Sigmoid colon (tissue), 4 donors: Measurements from ENCODE around the gene ITPK1.

ENCODE experiments used
- POLR2AphosphoS5 ChIP-seq, 4 donors: sonication (generic); formaldehyde crosslinking; IDR thresholded peaks; one replicate each; pipeline ENCODE4 v1.6.1; 2017; ENCODE audit warnings: antibody characterized with exemption in 4 of 4
- TF ChIP-seq, protein P1 (sequence below), 4 experiments: fragments of 450-650 bp in 3 of 4; fragments of 200-600 bp in 1 of 4; IDR thresholded peaks; one replicate each; pipeline ENCODE4 v1.5.1; 2016 to 2019; ENCODE audit warnings: antibody characterized with exemption in 4 of 4, mild to moderate bottlenecking in 3 of 4, moderate library complexity in 2 of 4

- TF ChIP-seq, protein P1, sequence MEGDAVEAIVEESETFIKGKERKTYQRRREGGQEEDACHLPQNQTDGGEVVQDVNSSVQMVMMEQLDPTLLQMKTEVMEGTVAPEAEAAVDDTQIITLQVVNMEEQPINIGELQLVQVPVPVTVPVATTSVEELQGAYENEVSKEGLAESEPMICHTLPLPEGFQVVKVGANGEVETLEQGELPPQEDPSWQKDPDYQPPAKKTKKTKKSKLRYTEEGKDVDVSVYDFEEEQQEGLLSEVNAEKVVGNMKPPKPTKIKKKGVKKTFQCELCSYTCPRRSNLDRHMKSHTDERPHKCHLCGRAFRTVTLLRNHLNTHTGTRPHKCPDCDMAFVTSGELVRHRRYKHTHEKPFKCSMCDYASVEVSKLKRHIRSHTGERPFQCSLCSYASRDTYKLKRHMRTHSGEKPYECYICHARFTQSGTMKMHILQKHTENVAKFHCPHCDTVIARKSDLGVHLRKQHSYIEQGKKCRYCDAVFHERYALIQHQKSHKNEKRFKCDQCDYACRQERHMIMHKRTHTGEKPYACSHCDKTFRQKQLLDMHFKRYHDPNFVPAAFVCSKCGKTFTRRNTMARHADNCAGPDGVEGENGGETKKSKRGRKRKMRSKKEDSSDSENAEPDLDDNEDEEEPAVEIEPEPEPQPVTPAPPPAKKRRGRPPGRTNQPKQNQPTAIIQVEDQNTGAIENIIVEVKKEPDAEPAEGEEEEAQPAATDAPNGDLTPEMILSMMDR (IDR thresholded peaks at IDR 0.05): no peak
- TF ChIP-seq POLR2AphosphoS5 (IDR thresholded peaks at IDR 0.05): no peak
Measured at GRCh38 chr14:93109572-93110481, 5.9 kb downstream of the ITPK1 start.
